OCI-LY3 (cell line): Measurements from ENCODE around the gene SPATA9.
"Not testable (repeated sequence)": the region's sequence is repeated elsewhere in the genome, so short reads cannot be mapped to it uniquely, and the experiment has no call there.

Experiments
- H2AFZ ChIP-seq: fragments of 200-600, 300-600 bp; shearing (Covaris generic); 2 replicates; pipeline ENCODE4 v1.6.0; 2014; ENCODE audit warnings: antibody characterized with exemption, low read depth, low read length
- H3K27ac ChIP-seq: fragments of 200-600, 300-600 bp; sonication (generic); 2 replicates; pipeline ENCODE4 v1.5.1; 2014; ENCODE audit warnings: mild to moderate bottlenecking, low read length, moderate library complexity, mixed read lengths
- H3K27me3 ChIP-seq: fragments of 200-600, 300-600 bp; sonication (generic); 2 replicates; pipeline ENCODE4 v1.6.1; 2014; ENCODE audit warnings: low read depth, low read length, mixed read lengths
- H3K36me3 ChIP-seq: fragments of 200-600, 300-600 bp; sonication (generic); replicated peaks from 2 replicates; pipeline ENCODE3; 2014; ENCODE audit warnings: low read depth, low read length, mixed read lengths
- H3K4me1 ChIP-seq: fragments of 300-600, 200-600 bp; sonication (generic); 2 replicates; pipeline ENCODE4 v1.6.1; 2014; ENCODE audit warnings: low read length, mixed read lengths
- H3K4me2 ChIP-seq: fragments of 200-600, 300-600 bp; sonication (generic); 2 replicates; pipeline ENCODE4 v1.6.1; 2014; ENCODE audit warnings: low read length, mixed read lengths
- H3K4me3 ChIP-seq: fragments of 300-600, 200-600 bp; sonication (generic); 2 replicates; pipeline ENCODE4 v1.5.1; 2014; ENCODE audit warnings: antibody characterized with exemption, mild to moderate bottlenecking, low read length, moderate library complexity
- H3K79me2 ChIP-seq: fragments of 300-600, 200-600 bp; shearing (Covaris generic); 2 replicates; pipeline ENCODE4 v1.6.1; 2014; ENCODE audit warnings: mild to moderate bottlenecking, low read length, mixed read lengths
- H3K9ac ChIP-seq: fragments of 300-600, 200-600 bp; shearing (Covaris generic); 2 replicates; pipeline ENCODE4 v1.6.0; 2014; ENCODE audit warnings: mild to moderate bottlenecking, low read length, moderate library complexity
- H3K9me3 ChIP-seq: fragments of 200-600, 300-600 bp; shearing (Covaris generic); 2 replicates; pipeline ENCODE4 v1.6.1; 2014; ENCODE audit warnings: low read length, mixed read lengths; ENCODE audit not compliant: insufficient read depth
- H4K20me1 ChIP-seq: fragments of 200-600, 300-600 bp; sonication (generic); 2 replicates; pipeline ENCODE4 v1.6.1; 2016; ENCODE audit warnings: low read length, mixed read lengths; ENCODE audit not compliant: insufficient read depth
- CTCF ChIP-seq: fragments of 200-600, 300-600 bp; sonication (generic); IDR thresholded peaks from 2 replicates; pipeline ENCODE4 v1.5.1; 2014; ENCODE audit warnings: antibody characterized with exemption, low read length, low read depth
- EZH2phosphoT487 ChIP-seq: fragments of 200-600 bp; shearing (Covaris generic); IDR thresholded peaks from 2 replicates; pipeline ENCODE4 v1.6.1; 2018; ENCODE audit warnings: antibody characterized with exemption, mixed run types, low read depth

Gene SPATA9

GRCh38 chr5:95713960-95714710, 31.3 kb upstream of the SPATA9 start:
- Histone ChIP-seq H3K27ac (no peak overlapping the region), H3K9ac (no peak overlapping the region), H3K4me2 (no peak overlapping the region), H4K20me1 (no peaks in the 10 kb centered on the region), H3K27me3 (no peaks in the 10 kb centered on the region), H3K36me3 (no peaks in the 10 kb centered on the region), H3K9me3 (no peaks in the 10 kb centered on the region), H3K79me2 (no peaks in the 10 kb centered on the region), H2AFZ (no peak overlapping the region), H3K4me1 (peaks cover 17% of the 10 kb centered on the region), H3K4me3 (no peak overlapping the region)
- TF ChIP-seq EZH2phosphoT487 (no peak), CTCF (no peak)

- H3K79me2 ChIP-seq, H3K4me1 ChIP-seq, H3K36me3 ChIP-seq, H3K27me3 ChIP-seq, H3K27ac ChIP-seq, H2AFZ ChIP-seq, H3K4me2 ChIP-seq, H3K9me3 ChIP-seq, H3K4me3 ChIP-seq, H3K9ac ChIP-seq, H4K20me1 ChIP-seq: not testable (repeated sequence)
Observed at GRCh38 chr5:95713246-95713645, 30.5 kb upstream of the SPATA9 start.

GRCh38 chr5:95712347-95712958, 29.7 kb upstream of the SPATA9 start:
- H4K20me1 ChIP-seq = no peaks in the 10 kb centered on the region
- H3K9me3 ChIP-seq = no peaks in the 10 kb centered on the region
- H3K27me3 ChIP-seq = no peaks in the 10 kb centered on the region
- peaks cover 1% of the 10 kb centered on the region for H3K4me1 ChIP-seq
- H3K27ac ChIP-seq = no peak overlapping the region
- H3K4me2 ChIP-seq = no peak overlapping the region
- no peak overlapping the region for H3K9ac ChIP-seq
- no peaks in the 10 kb centered on the region for H3K79me2 ChIP-seq
- TF ChIP-seq EZH2phosphoT487 (no peak), CTCF (no peak)
- no peak overlapping the region for H3K4me3 ChIP-seq
- no peaks in the 10 kb centered on the region for H3K36me3 ChIP-seq
- H2AFZ ChIP-seq = no peak overlapping the region

- no peak overlapping the region for H3K4me3 ChIP-seq
- H3K27ac ChIP-seq = no peak overlapping the region
- no peak overlapping the region for H3K4me2 ChIP-seq
Observed at GRCh38 chr5:95711501-95712346, 28.9 kb upstream of the SPATA9 start.

GRCh38 chr5:95710651-95711500, 28.1 kb upstream of the SPATA9 start:
- H3K9me3 ChIP-seq, H3K4me1 ChIP-seq, H3K27ac ChIP-seq, H3K4me3 ChIP-seq, H3K79me2 ChIP-seq, H3K4me2 ChIP-seq, H3K27me3 ChIP-seq, H2AFZ ChIP-seq, H3K9ac ChIP-seq, H3K36me3 ChIP-seq, H4K20me1 ChIP-seq: not testable (repeated sequence)

More at GRCh38 chr5:95711501-95712346, 28.9 kb upstream of the SPATA9 start:
- Histone ChIP-seq H3K79me2 (no peaks in the 10 kb centered on the region), H3K9ac (no peak overlapping the region), H3K9me3 (no peaks in the 10 kb centered on the region), H3K36me3 (no peaks in the 10 kb centered on the region), H3K27me3 (no peaks in the 10 kb centered on the region), H2AFZ (no peak overlapping the region), H4K20me1 (no peaks in the 10 kb centered on the region), H3K4me1 (no peaks in the 10 kb centered on the region)
- TF ChIP-seq EZH2phosphoT487 = no peak
- TF ChIP-seq CTCF = no peak
